ENCODE results near the gene NKX1-2. TPM values are rescaled to one million over a fixed set of nuclear protein-coding genes. Genes with fewer than 3 reads are reported as not detected.

NKX1-2 gene
- polyA plus RNA-seq (2011; rRNA removed) (0.16 and 0.20 TPM in 2 replicates), polyA plus RNA-seq (2017; fragmentation: RNase III; extraction: RNeasy Plus Mini Kit Qiagen cat#74134 plus additional on column Dnase treatment) (0.03 to 0.08 TPM (median 0.03 TPM) in 3 replicates), polyA minus RNA-seq (2011; rRNA and poly(A)+ RNA removed) (0.10 and 0.12 TPM in 2 replicates)
- 0.01 TPM in 1 of 2 replicates, not detected in the other for polyA plus RNA-seq (2012; cell fraction: cytosol; rRNA removed)
- not detected in 2 replicates for polyA plus RNA-seq (2012; cell fraction: nucleus; rRNA removed)

DNA sequence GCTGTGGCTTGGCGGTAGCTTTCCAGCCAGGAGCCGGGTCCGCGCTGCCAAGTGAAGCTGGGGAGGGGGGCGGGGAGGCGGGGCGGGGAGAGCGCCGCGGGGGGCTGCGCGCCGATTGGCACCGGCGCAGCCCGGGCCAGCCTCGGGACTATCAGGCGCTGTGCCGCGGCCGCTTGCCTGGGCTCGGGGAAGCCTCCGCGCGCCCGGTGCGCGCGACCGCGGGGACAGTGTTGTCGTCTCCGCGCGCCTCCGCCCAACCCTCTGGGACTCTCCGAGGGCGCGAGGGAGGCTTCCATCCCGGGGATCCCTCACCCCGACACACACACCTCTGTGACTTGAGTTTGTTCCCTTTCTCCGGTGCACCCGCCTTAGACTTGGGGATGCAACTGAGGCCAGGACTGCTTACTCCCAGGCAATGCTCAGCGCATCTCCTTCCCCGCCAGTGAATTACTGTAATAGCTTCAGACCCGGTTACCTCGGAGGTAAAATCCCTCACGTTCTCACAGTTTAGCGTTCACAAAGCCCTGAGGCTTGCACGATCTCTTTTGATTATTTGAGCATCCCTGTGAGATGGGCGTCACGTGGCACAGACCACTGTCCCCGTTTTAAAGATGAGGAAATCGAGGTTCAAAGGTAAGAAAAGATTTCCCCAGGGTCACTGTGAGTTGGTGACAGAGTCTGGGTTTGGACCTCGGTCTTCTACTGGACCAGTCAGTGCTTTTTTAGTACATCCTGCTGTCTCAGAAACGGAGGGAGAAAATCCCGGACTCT lies at the start of gene NKX1-2:
TSS of gene NKX1-2 (minus strand) at position 24 of the 771 bp plus-strand sequence. CDS start 92 bp downstream, outside the sequence.
- Histone ChIP-seq H3K9me3 (no peaks in the 10 kb centered on the region), H3K4me3 (peak within 1 kb of the TSS; percentile 50), H3K27ac (peak within 1 kb of the TSS; percentile 13 to 36; a peak in 2 of 6 replicates), H3K4me1 (peaks cover 14% of the 10 kb centered on the region), H3K4me2 (peak within 1 kb of the TSS; percentile 98)
- CTCF ChIA-PET, result interaction anchor here (1.4 kb wide), 1 partner anchor 14 kb away, joined by 4 read pairs; no protein-coding TSS in a partner anchor
- no peak for FAIRE-seq
- no peak for DNase-seq (ENCODE audit: low read depth in 1 of 2, low spot score in 1 of 2)
- TF ChIP-seq RFX5 (IDR thresholded peaks at IDR 0.05), result no peak
- TF ChIP-seq PHF8 (IDR thresholded peaks at IDR 0.05; ENCODE audit: borderline replicate concordance, low read depth), result no peak
- no peak for TF ChIP-seq HOXB13 (CRISPR knock-in tag; IDR thresholded peaks at IDR 0.05; ENCODE audit: low read depth)
- TF ChIP-seq CHD2 (IDR thresholded peaks at IDR 0.05; ENCODE audit: low read length, partially characterized antibody), result no peak
- no peak for TF ChIP-seq MAFK (IDR thresholded peaks at IDR 0.05; ENCODE audit: partially characterized antibody)
- TF ChIP-seq, protein P1, sequence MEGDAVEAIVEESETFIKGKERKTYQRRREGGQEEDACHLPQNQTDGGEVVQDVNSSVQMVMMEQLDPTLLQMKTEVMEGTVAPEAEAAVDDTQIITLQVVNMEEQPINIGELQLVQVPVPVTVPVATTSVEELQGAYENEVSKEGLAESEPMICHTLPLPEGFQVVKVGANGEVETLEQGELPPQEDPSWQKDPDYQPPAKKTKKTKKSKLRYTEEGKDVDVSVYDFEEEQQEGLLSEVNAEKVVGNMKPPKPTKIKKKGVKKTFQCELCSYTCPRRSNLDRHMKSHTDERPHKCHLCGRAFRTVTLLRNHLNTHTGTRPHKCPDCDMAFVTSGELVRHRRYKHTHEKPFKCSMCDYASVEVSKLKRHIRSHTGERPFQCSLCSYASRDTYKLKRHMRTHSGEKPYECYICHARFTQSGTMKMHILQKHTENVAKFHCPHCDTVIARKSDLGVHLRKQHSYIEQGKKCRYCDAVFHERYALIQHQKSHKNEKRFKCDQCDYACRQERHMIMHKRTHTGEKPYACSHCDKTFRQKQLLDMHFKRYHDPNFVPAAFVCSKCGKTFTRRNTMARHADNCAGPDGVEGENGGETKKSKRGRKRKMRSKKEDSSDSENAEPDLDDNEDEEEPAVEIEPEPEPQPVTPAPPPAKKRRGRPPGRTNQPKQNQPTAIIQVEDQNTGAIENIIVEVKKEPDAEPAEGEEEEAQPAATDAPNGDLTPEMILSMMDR (IDR thresholded peaks at IDR 0.05), result no peak
- TF ChIP-seq, protein P2, sequence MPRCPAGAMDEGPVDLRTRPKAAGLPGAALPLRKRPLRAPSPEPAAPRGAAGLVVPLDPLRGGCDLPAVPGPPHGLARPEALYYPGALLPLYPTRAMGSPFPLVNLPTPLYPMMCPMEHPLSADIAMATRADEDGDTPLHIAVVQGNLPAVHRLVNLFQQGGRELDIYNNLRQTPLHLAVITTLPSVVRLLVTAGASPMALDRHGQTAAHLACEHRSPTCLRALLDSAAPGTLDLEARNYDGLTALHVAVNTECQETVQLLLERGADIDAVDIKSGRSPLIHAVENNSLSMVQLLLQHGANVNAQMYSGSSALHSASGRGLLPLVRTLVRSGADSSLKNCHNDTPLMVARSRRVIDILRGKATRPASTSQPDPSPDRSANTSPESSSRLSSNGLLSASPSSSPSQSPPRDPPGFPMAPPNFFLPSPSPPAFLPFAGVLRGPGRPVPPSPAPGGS (IDR thresholded peaks at IDR 0.05), result no peak
- no peak for TF ChIP-seq HES2 (IDR thresholded peaks at IDR 0.05)
- no peak for TF ChIP-seq ELK1 (IDR thresholded peaks at IDR 0.05; ENCODE audit: low read depth, low read length)
- TF ChIP-seq CBX8 (IDR thresholded peaks at IDR 0.05), result no peak
- no peak for TF ChIP-seq POLR2AphosphoS2 (conservative IDR thresholded peaks at IDR 0.05; ENCODE audit: low read length)
- no peak for TF ChIP-seq JUN (IDR thresholded peaks at IDR 0.05)
- no peak for TF ChIP-seq GATA3 (IDR thresholded peaks at IDR 0.05; ENCODE audit: borderline replicate concordance)
- TF ChIP-seq HOXA7 (CRISPR knock-in tag; IDR thresholded peaks at IDR 0.05), result no peak
- TF ChIP-seq, protein P3, sequence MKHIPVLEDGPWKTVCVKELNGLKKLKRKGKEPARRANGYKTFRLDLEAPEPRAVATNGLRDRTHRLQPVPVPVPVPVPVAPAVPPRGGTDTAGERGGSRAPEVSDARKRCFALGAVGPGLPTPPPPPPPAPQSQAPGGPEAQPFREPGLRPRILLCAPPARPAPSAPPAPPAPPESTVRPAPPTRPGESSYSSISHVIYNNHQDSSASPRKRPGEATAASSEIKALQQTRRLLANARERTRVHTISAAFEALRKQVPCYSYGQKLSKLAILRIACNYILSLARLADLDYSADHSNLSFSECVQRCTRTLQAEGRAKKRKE (CRISPR knock-in tag; IDR thresholded peaks at IDR 0.05; ENCODE audit: low read depth), result no peak
- TF ChIP-seq POLR2A (IDR thresholded peaks at IDR 0.05; ENCODE audit: low read length), result no peak
- TF ChIP-seq RCOR1 (IDR thresholded peaks at IDR 0.05; ENCODE audit: low read depth, low read length), result no peak
- no peak for TF ChIP-seq CHD4 (IDR thresholded peaks at IDR 0.05; ENCODE audit: borderline replicate concordance)
- no peak for TF ChIP-seq PBX3 (IDR thresholded peaks at IDR 0.05)
- no peak for TF ChIP-seq TFCP2L1 (CRISPR knock-in tag; IDR thresholded peaks at IDR 0.05)
- WGBS (ENCODE audit: missing lambda C conversion rate), result 35% methylated on average over 32 of the region's 57 CpGs
- peak; percentile 36 to 61; a peak in 4 of 6 replicates for ATAC-seq
- POLR2A ChIA-PET, result interaction anchor here (0.6 kb wide), 1 partner anchor 10 kb away, joined by 8 read pairs; no protein-coding TSS in a partner anchor
